ENCODE results near the gene BTBD7. TPM values are rescaled to one million over a fixed set of nuclear protein-coding genes. Genes with fewer than 3 reads are reported as not detected.

BTBD7 gene
- total and polyA plus RNA-seq, 2 of the 4 experiments (the other 2 are of a cell fraction), result 11.9 to 30.5 TPM

DNA sequence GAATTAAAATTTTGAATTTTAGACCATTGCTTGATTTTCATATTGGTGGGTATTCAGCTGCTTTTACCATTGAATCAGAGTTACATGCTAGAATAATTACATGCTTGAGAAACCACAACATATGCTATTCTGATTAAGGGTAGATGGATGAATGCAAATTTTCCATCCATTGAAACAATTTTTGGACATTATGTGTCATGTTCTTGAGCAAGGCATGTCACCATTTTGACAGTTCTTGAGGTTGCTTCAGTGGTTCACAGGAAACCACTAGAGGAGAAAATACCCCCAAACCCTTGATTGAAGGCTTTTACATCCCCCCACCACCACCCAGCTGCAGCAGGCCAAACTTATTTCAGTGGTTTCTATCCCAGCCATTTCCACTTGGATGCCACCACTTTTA lies 112.3 kb downstream of the BTBD7 start:
- Histone ChIP-seq H3K4me3 (ENCODE audit: insufficient read depth, low read depth, low read length) (no peak overlapping the region), H4K5ac (ENCODE audit: low read depth, low read length) (no peak overlapping the region), H4K20me1 (ENCODE audit: insufficient read depth, low read length) (no peaks in the 10 kb centered on the region), H3K56ac (ENCODE audit: extremely low read depth, insufficient read depth, low read length) (no peak overlapping the region), H4K91ac (ENCODE audit: insufficient read depth, low read depth, low read length) (no peak overlapping the region), H2BK15ac (ENCODE audit: low read depth, low read length) (no peak overlapping the region), H3K9me3 (ENCODE audit: control insufficient read depth, insufficient read depth, low read length) (no peaks in the 10 kb centered on the region), H3K4me1 (ENCODE audit: control insufficient read depth, insufficient read depth, low read length) (no peaks in the 10 kb centered on the region), H2AK5ac (ENCODE audit: low read depth, low read length) (no peak overlapping the region), H3K79me1 (ENCODE audit: low read depth in 1 of 2, low read length in 2 of 2) (no peaks in the 10 kb centered on the region), H3K9ac (ENCODE audit: low read depth, low read length) (no peak overlapping the region), H2BK120ac (ENCODE audit: low read depth, low read length) (no peak overlapping the region), H2BK20ac (ENCODE audit: low read depth, low read length) (no peak overlapping the region), H2AFZ (replicated peaks; ENCODE audit: low read length, poor library complexity) (no peak overlapping the region), H3K4me2 (ENCODE audit: low read depth, low read length) (no peak overlapping the region), H3K36me3 (ENCODE audit: control insufficient read depth, insufficient read depth, low read length) (peaks cover 23% of the 10 kb centered on the region), H4K8ac (ENCODE audit: low read depth in 2 of 2, low read length in 2 of 2) (no peak overlapping the region), H2AK9ac (replicated peaks; ENCODE audit: low read depth, low read length, poor library complexity) (no peak overlapping the region), H3K27me3 (ENCODE audit: control insufficient read depth, insufficient read depth, low read length) (no peaks in the 10 kb centered on the region), H3K27ac (ENCODE audit: insufficient read depth, low read length) (no peak overlapping the region), H3K9me1 (ENCODE audit: insufficient read depth, low read length) (no peaks in the 10 kb centered on the region), H3K14ac (replicated peaks; ENCODE audit: low read depth, low read length) (no peak overlapping the region), H3K18ac (ENCODE audit: low read depth, low read length) (no peak overlapping the region), H3K4ac (ENCODE audit: low read depth, low read length) (no peak overlapping the region), H3K23ac (ENCODE audit: low read depth, low read length) (no peak overlapping the region), H2BK5ac (ENCODE audit: low read depth, low read length, poor library complexity, severe bottlenecking) (no peak overlapping the region)
- in situ Hi-C loops (cut with MboI; ENCODE audit: low sequenced_read_pairs) (no loop called here), dilution Hi-C loops (cut with HindIII; ENCODE audit: low sequenced_read_pairs, unreplicated experiment) (no loop called here), intact Hi-C loops (cut with micrococcal nuclease) (no loop called here)
- POLR2A ChIA-PET (ENCODE audit: unreplicated experiment), result no interaction called here
- DNase-seq (no peak), ATAC-seq (ENCODE audit: low read depth) (no peak)
- no TSS peak for BruUV-seq (replicated peaks)
- CTCF ChIA-PET, result interaction anchor here (0.6 kb wide), 1 partner anchor 412 kb away, joined by 3 read pairs; no protein-coding TSS in a partner anchor
- TF ChIP-seq MAFK (IDR thresholded peaks at IDR 0.05; ENCODE audit: low read depth, low read length) (no peak), RCOR1 (IDR thresholded peaks at IDR 0.05; ENCODE audit: insufficient replicate concordance, low read length) (no peak), FOS (IDR thresholded peaks at IDR 0.05; ENCODE audit: low read depth, low read length) (no peak), CEBPB (IDR thresholded peaks at IDR 0.05; ENCODE audit: low read depth, low read length) (no peak), NFE2L2 (IDR thresholded peaks at IDR 0.05; ENCODE audit: low read depth, low read length) (no peak)
- TF ChIP-seq, protein P1, sequence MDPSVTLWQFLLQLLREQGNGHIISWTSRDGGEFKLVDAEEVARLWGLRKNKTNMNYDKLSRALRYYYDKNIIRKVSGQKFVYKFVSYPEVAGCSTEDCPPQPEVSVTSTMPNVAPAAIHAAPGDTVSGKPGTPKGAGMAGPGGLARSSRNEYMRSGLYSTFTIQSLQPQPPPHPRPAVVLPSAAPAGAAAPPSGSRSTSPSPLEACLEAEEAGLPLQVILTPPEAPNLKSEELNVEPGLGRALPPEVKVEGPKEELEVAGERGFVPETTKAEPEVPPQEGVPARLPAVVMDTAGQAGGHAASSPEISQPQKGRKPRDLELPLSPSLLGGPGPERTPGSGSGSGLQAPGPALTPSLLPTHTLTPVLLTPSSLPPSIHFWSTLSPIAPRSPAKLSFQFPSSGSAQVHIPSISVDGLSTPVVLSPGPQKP (IDR thresholded peaks at IDR 0.05; ENCODE audit: borderline replicate concordance, low read depth, low read length), result no peak

All from IMR-90 (cell line).